Activated T-cell treated with anti-CD3 and anti-CD28 coated beads for 24 hours (primary cell): ENCODE data around the gene DLGAP3.
A peak's percentile ranks its signal among the peaks of the same experiment; 100 is the strongest.

Experiments
- DNase-seq: peaks from one replicate; pipeline ENCODE4 v3.0.0-alpha.2; 2020; ENCODE audit warnings: low read depth

DLGAP3 gene

GRCh38 chr1:34865573-34865972 is 63.9 kb downstream of the DLGAP3 start:
- no peak for DNase-seq

- DNase-seq, result no peak
Observed at GRCh38 chr1:34864759-34865158, 64.7 kb downstream of the DLGAP3 start.

GRCh38 chr1:34863501-34863900 is 65.9 kb downstream of the DLGAP3 start:
- DNase-seq, result no peak

- peak; percentile 90 for DNase-seq
Observed at GRCh38 chr1:34859446-34860200, 69.8 kb downstream of the DLGAP3 start, which contains the start of gene SMIM12. SMIM12 (minus strand) TSS chr1:34859749; CDS start chr1:34855977, 3,772 bp downstream.

GRCh38 chr1:34858901-34859445 is 70.5 kb downstream of the DLGAP3 start:
- DNase-seq, result peak; percentile 21

GRCh38 chr1:34856697-34857096 is 72.8 kb downstream of the DLGAP3 start:
- no peak for DNase-seq

GRCh38 chr1:34852677-34853217 is 76.7 kb downstream of the DLGAP3 start:
- peak; percentile 84 for DNase-seq

GRCh38 chr1:34851431-34852105 is 77.9 kb downstream of the DLGAP3 start:
- DNase-seq, result no peak

GRCh38 chr1:34850382-34850781 is 79.1 kb downstream of the DLGAP3 start:
- DNase-seq, result no peak

GRCh38 chr1:34847094-34847493 is 82.4 kb downstream of the DLGAP3 start:
- DNase-seq, result no peak

- DNase-seq, result no peak
Observed at GRCh38 chr1:34846265-34846664, 83.2 kb downstream of the DLGAP3 start.

- no peak for DNase-seq
Observed at GRCh38 chr1:34845131-34845901, 84.1 kb downstream of the DLGAP3 start.

GRCh38 chr1:34844252-34844634 is 85.2 kb downstream of the DLGAP3 start:
- DNase-seq, result no peak

- DNase-seq, result no peak
Observed at GRCh38 chr1:34843392-34844251, 85.8 kb downstream of the DLGAP3 start.

- DNase-seq, result no peak
Observed at GRCh38 chr1:34842952-34843371, 86.5 kb downstream of the DLGAP3 start.

- DNase-seq, result no peak
Observed at GRCh38 chr1:34842073-34842472, 87.4 kb downstream of the DLGAP3 start.

GRCh38 chr1:34840426-34840825 is 89.0 kb downstream of the DLGAP3 start:
- no peak for DNase-seq

GRCh38 chr1:34839526-34840305 is 89.7 kb downstream of the DLGAP3 start:
- no peak for DNase-seq

- DNase-seq, result no peak
Observed at GRCh38 chr1:34833711-34834110, 95.7 kb downstream of the DLGAP3 start.

- DNase-seq, result no peak
Observed at GRCh38 chr1:34831721-34832246, 97.7 kb downstream of the DLGAP3 start.
